Gastrocnemius medialis (tissue), 4 donors: ENCODE data around the gene ZNF789. TPM values are rescaled to one million over a fixed set of nuclear protein-coding genes. Genes with fewer than 3 reads are reported as not detected.

Experiments used
- ATAC-seq, 2 donors: fragments of 150-250 bp; one replicate each; pipeline ENCODE4 v1.9.1; 2016
- DNase-seq, 2 donors: peaks; one replicate each; pipeline ENCODE4 v3.0.0-alpha.2; 2019
- H3K27ac ChIP-seq, 4 donors: fragments of 200-600 bp; sonication (generic); 1 replicate in 1 of 4; 2 replicates in 3 of 4; pipeline ENCODE4 v1.5.1; 2016 to 2018; ENCODE audit warnings: mild to moderate bottlenecking in 2 of 4, moderate library complexity in 1 of 4
- H3K27me3 ChIP-seq, 3 donors: fragments of 200-600 bp; sonication (generic) in 2 of 3; 1 replicate in 1 of 3; 2 replicates in 2 of 3; pipeline versions ENCODE4 v1.5.1 to v1.6.0; 2016 to 2019; ENCODE audit warnings: mild to moderate bottlenecking in 1 of 3, moderate library complexity in 1 of 3
- H3K36me3 ChIP-seq, 2 donors: fragments of 200-600 bp; sonication (generic) in 1 of 2; one replicate each; pipeline ENCODE4 v1.5.1; 2017 to 2018
- H3K4me1 ChIP-seq, 2 donors: fragments of 200-600 bp; sonication (generic) in 1 of 2; one replicate each; pipeline ENCODE4 v1.5.1; 2016 to 2017; ENCODE audit warnings: mild to moderate bottlenecking in 2 of 2
- H3K4me3 ChIP-seq, 4 donors: fragments of 200-600 bp; sonication (generic) in 3 of 4; 1 replicate in 1 of 4; 2 replicates in 3 of 4; pipeline ENCODE4 v1.5.1; 2016 to 2019; ENCODE audit warnings: mild to moderate bottlenecking in 2 of 4
- H3K9me3 ChIP-seq, 3 donors: fragments of 200-600 bp; sonication (generic) in 2 of 3; 1 replicate in 1 of 3; 2 replicates in 2 of 3; pipeline ENCODE4 v1.5.1; 2016 to 2019
- CTCF ChIP-seq, 5 experiments: fragments of 450-650 bp in 3 of 5; fragments of 200-600 bp in 2 of 5; sonication (generic) in 2 of 5; IDR thresholded peaks in 4 of 5; conservative IDR thresholded peaks in 1 of 5; 1 replicate in 4 of 5; 2 replicates in 1 of 5; pipeline ENCODE4 v1.5.1; 2016 to 2019; ENCODE audit warnings: antibody characterized with exemption in 5 of 5, mild to moderate bottlenecking in 3 of 5, moderate library complexity in 3 of 5
- POLR2A ChIP-seq, 2 donors: fragments of 450-650 bp; IDR thresholded peaks; one replicate each; pipeline ENCODE4 v1.6.1; 2017; ENCODE audit warnings: antibody characterized with exemption in 2 of 2, mild to moderate bottlenecking in 2 of 2, moderate library complexity in 2 of 2
- in situ Hi-C, 4 donors: fragments of 200-750 bp; cut with MboI; loops; one replicate each; pipeline versions ENCODE4 v1.15.0 to v1.8.0; 2017; ENCODE audit warnings: low sequenced_read_pairs in 4 of 4
- intact Hi-C: fragments of 100-400 bp; cut with DNase I; formaldehyde crosslinking; loops from one replicate; pipeline ENCODE4 v1.15.1; 2023; ENCODE audit warnings: low total_unique reads
- total RNA-seq, 4 donors: library from RNA; depleted of rRNA; stranded (reverse); fragments of >200 nt; gene quantifications; one replicate each; pipeline versions ENCODE4 v1.1.0 to v1.2.3, GENCODE V29; 2016

ZNF789 gene
- total RNA-seq, 4 donors from 2014 or later, result 1.2 to 2.8 (median 1.4) TPM

GRCh38 chr7:99433158-99433557, 39.5 kb upstream of the ZNF789 start:
- H3K9me3 ChIP-seq, result no peaks in the 10 kb centered on the region
- in situ Hi-C loops, result no loop called here
- H3K27me3 ChIP-seq, result no peaks in the 10 kb centered on the region
- no peak for ATAC-seq
- intact Hi-C loops, result no loop called here
- TF ChIP-seq CTCF (IDR thresholded peaks at IDR 0.05 in 4 of 5, conservative IDR thresholded peaks at IDR 0.05 in 1 of 5) (no peak), POLR2A (IDR thresholded peaks at IDR 0.05) (no peak)
- peaks cover 7% of the 10 kb centered on the region in 2 donors for H3K4me1 ChIP-seq
- no peak overlapping the region for H3K27ac ChIP-seq
- H3K4me3 ChIP-seq, result no peak overlapping the region
- peaks cover 0 to 64% of the 10 kb centered on the region in 2 donors for H3K36me3 ChIP-seq
- DNase-seq, result no peak

- intact Hi-C loops, result loop anchor here (1.0 to 2.0 kb wide), 3 partner anchors 29 to 67 kb away; partner anchors contain the start of genes ATP5MF, BUD31, PDAP1 and ZKSCAN5
These were observed 34.6 kb upstream of the ZNF789 start for GRCh38 chr7:99437946-99438572.

GRCh38 chr7:99438573-99439480, 33.9 kb upstream of the ZNF789 start, which contains the start of the genes CPSF4 and PTCD1:
TSS of gene CPSF4 (plus strand) at chr7:99438943. CDS start at chr7:99439083, 140 bp downstream.
TSS of gene PTCD1 (minus strand) at chr7:99438798. CDS start at chr7:99435242, 3,556 bp downstream.
- in situ Hi-C loops (no loop called here), intact Hi-C loops (loop anchor here (1.0 to 2.0 kb wide), 3 partner anchors 28 to 66 kb away; partner anchors contain the start of genes ATP5MF, BUD31, PDAP1 and ZKSCAN5)
- ATAC-seq (peak; percentile 94 to 97), DNase-seq (peak; percentile 95 to 96)
- Histone ChIP-seq H3K9me3 (no peaks in the 10 kb centered on the region), H3K27ac (peak within 1 kb of the TSS; percentile 92 to 98 (median 96)), H3K4me1 (peaks cover 28 to 37% of the 10 kb centered on the region in 2 donors), H3K36me3 (peaks cover 0 to 25% of the 10 kb centered on the region in 2 donors), H3K4me3 (peak within 1 kb of the TSS; percentile 83 to 99 (median 96)), H3K27me3 (no peaks in the 10 kb centered on the region)
- TF ChIP-seq POLR2A (IDR thresholded peaks at IDR 0.05) (peak; percentile 78 to 85), CTCF (IDR thresholded peaks at IDR 0.05 in 4 of 5, conservative IDR thresholded peaks at IDR 0.05 in 1 of 5) (no peak)

More at GRCh38 chr7:99437946-99438572, 34.6 kb upstream of the ZNF789 start:
- Histone ChIP-seq H3K4me1 (peaks cover 28 to 37% of the 10 kb centered on the region in 2 donors), H3K36me3 (peaks cover 0 to 25% of the 10 kb centered on the region in 2 donors), H3K27me3 (no peaks in the 10 kb centered on the region), H3K4me3 (peak overlapping the region; percentile 83 to 99 (median 96)), H3K9me3 (no peaks in the 10 kb centered on the region), H3K27ac (peak overlapping the region; percentile 92 to 98 (median 96))
- no peak for DNase-seq
- TF ChIP-seq POLR2A (IDR thresholded peaks at IDR 0.05), result no peak
- TF ChIP-seq CTCF (IDR thresholded peaks at IDR 0.05 in 4 of 5, conservative IDR thresholded peaks at IDR 0.05 in 1 of 5), result no peak
- peak; percentile 31 to 44 for ATAC-seq
- in situ Hi-C loops, result no loop called here

GRCh38 chr7:99440195-99440594, 32.5 kb upstream of the ZNF789 start:
- intact Hi-C loops (no loop called here), in situ Hi-C loops (no loop called here)
- peaks cover 28 to 37% of the 10 kb centered on the region in 2 donors for H3K4me1 ChIP-seq
- H3K27me3 ChIP-seq, result no peaks in the 10 kb centered on the region
- peak overlapping the region in 2 of 4 donors; percentile 92 to 98 for H3K27ac ChIP-seq
- TF ChIP-seq POLR2A (IDR thresholded peaks at IDR 0.05), result no peak
- TF ChIP-seq CTCF (IDR thresholded peaks at IDR 0.05 in 4 of 5, conservative IDR thresholded peaks at IDR 0.05 in 1 of 5), result no peak
- H3K36me3 ChIP-seq, result peaks cover 5 to 21% of the 10 kb centered on the region in 2 donors
- H3K4me3 ChIP-seq, result peak overlapping the region; percentile 83 to 99 (median 96)
- DNase-seq (no peak), ATAC-seq (no peak)
- H3K9me3 ChIP-seq, result no peaks in the 10 kb centered on the region
